Activated CD8-positive, alpha-beta T cell treated with anti-CD3 and anti-CD28 coated beads for 36 hours (primary cell): ENCODE measurements around the gene HMCN1. TPM values are rescaled to one million over a fixed set of nuclear protein-coding genes. Genes with fewer than 3 reads are reported as not detected.

Experiments
- ATAC-seq: fragments of 200-7000 bp; cut with Tn5 transposase; one replicate; pipeline ENCODE4 v1.10.0; 2021; ENCODE audit warnings: mild to moderate bottlenecking, moderate library complexity
- CTCF ChIA-PET: fragments of 350-600 bp; sonication (Branson Sonifier 250); formaldehyde crosslinking; loops from one replicate; lab custom pipeline; 2021; ENCODE audit warnings: antibody characterized with exemption; lab: Charles Lee
- POLR2A ChIA-PET: fragments of 350-600 bp; sonication (Branson Sonifier 250); formaldehyde crosslinking; loops from one replicate; lab custom pipeline; 2021; ENCODE audit warnings: antibody characterized with exemption; lab: Charles Lee
- DNase-seq: peaks from one replicate; pipeline ENCODE4 v3.0.0-alpha.2; 2020
- H3K27ac Mint-ChIP-seq: one replicate; pipeline ENCODE4 v1.8.0; 2021; ENCODE audit warnings: mild to moderate bottlenecking, mixed read lengths
- H3K27me3 Mint-ChIP-seq: one replicate; pipeline ENCODE4 v1.8.0; 2021; ENCODE audit warnings: mixed read lengths
- H3K36me3 Mint-ChIP-seq: one replicate; pipeline ENCODE4 v1.8.0; 2021; ENCODE audit warnings: low read depth, mixed read lengths
- H3K4me1 Mint-ChIP-seq: one replicate; pipeline ENCODE4 v1.8.0; 2021; ENCODE audit warnings: low read depth, mixed read lengths
- H3K4me3 Mint-ChIP-seq: one replicate; pipeline ENCODE4 v1.8.0; 2021; ENCODE audit warnings: mild to moderate bottlenecking, moderate library complexity, mixed read lengths
- H3K9me3 Mint-ChIP-seq: one replicate; pipeline ENCODE4 v1.8.0; 2021; ENCODE audit warnings: mixed read lengths
- CTCF ChIP-seq: fragments of 200-600 bp; IDR thresholded peaks from one replicate; pipeline ENCODE4 v1.8.0; 2022; ENCODE audit warnings: antibody characterized with exemption, mild to moderate bottlenecking
- intact Hi-C: fragments of 100-400 bp; cut with micrococcal nuclease; formaldehyde crosslinking; loops from one replicate; pipeline ENCODE4 v1.10.0; 2022
- total RNA-seq, 2 experiments: library from RNA; stranded (reverse); gene quantifications; one replicate each; pipeline ENCODE4 v1.2.3, GENCODE V29; 2021

HMCN1 gene
- total RNA-seq, 2 experiments from 2014 or later: not detected

- no peak for DNase-seq
Measured at GRCh38 chr1:186239171-186239570, 505.0 kb downstream of the HMCN1 start.

GRCh38 chr1:186240436-186240835 is 506.2 kb downstream of the HMCN1 start:
- Mint-ChIP-seq H3K4me1 (no peaks in the 10 kb centered on the region), H3K27ac (no peak overlapping the region), H3K9me3 (no peaks in the 10 kb centered on the region), H3K4me3 (no peak overlapping the region), H3K27me3 (peaks cover 3% of the 10 kb centered on the region), H3K36me3 (no peaks in the 10 kb centered on the region)
- ChIA-PET POLR2A (no interaction called here), CTCF (no interaction called here)
- intact Hi-C loops: no loop called here
- DNase-seq (no peak), ATAC-seq (no peak)
- TF ChIP-seq CTCF: no peak

More at GRCh38 chr1:186239171-186239570, 505.0 kb downstream of the HMCN1 start:
- TF ChIP-seq CTCF: no peak
- intact Hi-C loops: no loop called here
- H3K4me1 Mint-ChIP-seq: no peaks in the 10 kb centered on the region
- no peak overlapping the region for H3K27ac Mint-ChIP-seq
- H3K27me3 Mint-ChIP-seq: peaks cover 3% of the 10 kb centered on the region
- no peak for ATAC-seq
- no peaks in the 10 kb centered on the region for H3K9me3 Mint-ChIP-seq
- ChIA-PET CTCF (no interaction called here), POLR2A (no interaction called here)
- no peak overlapping the region for H3K4me3 Mint-ChIP-seq
- H3K36me3 Mint-ChIP-seq: no peaks in the 10 kb centered on the region
